LoVo (cell line): Measurements from ENCODE around the gene BNC1.
"Not testable (repeated sequence)": the region's sequence is repeated elsewhere in the genome, so short reads cannot be mapped to it uniquely, and the experiment has no call there.

ENCODE experiments used
- DNase-seq: peaks from one replicate; pipeline ENCODE4 v3.0.0-alpha.2; 2016; ENCODE audit warnings: low spot score

BNC1 gene

GRCh38 chr15:83292317-83292716 lies 7.9 kb upstream of the BNC1 start:
- no peak for DNase-seq

GRCh38 chr15:83290236-83290635 lies 5.8 kb upstream of the BNC1 start:
- DNase-seq: no peak

GRCh38 chr15:83289160-83289559 lies 4.7 kb upstream of the BNC1 start:
- DNase-seq: no peak

- DNase-seq: peak; percentile 47
These were observed 3.9 kb upstream of the BNC1 start for GRCh38 chr15:83288381-83288801.

GRCh38 chr15:83287541-83288027 lies 3.1 kb upstream of the BNC1 start:
- peak; percentile 51 for DNase-seq

- peak; percentile 37 for DNase-seq
These were observed 1.6 kb upstream of the BNC1 start for GRCh38 chr15:83285979-83286553.

- no peak for DNase-seq
These were observed 967 bp upstream of the BNC1 start for GRCh38 chr15:83285284-83285978.

GRCh38 chr15:83283813-83284558 lies 478 bp downstream of the BNC1 start:
- no peak for DNase-seq

- DNase-seq: no peak
These were observed 1.2 kb downstream of the BNC1 start for GRCh38 chr15:83283138-83283812.

- DNase-seq: no peak
These were observed 1.7 kb downstream of the BNC1 start for GRCh38 chr15:83282776-83283137.

GRCh38 chr15:83282141-83282540 lies 2.3 kb downstream of the BNC1 start:
- no peak for DNase-seq

- DNase-seq: no peak
These were observed 6.3 kb downstream of the BNC1 start for GRCh38 chr15:83278191-83278590.

GRCh38 chr15:83276661-83277060 lies 7.8 kb downstream of the BNC1 start:
- DNase-seq: no peak

- DNase-seq: no peak
These were observed 9.1 kb downstream of the BNC1 start for GRCh38 chr15:83275412-83275811.

- no peak for DNase-seq
These were observed 14.3 kb downstream of the BNC1 start for GRCh38 chr15:83270176-83270575.

- DNase-seq: no peak
These were observed 16.3 kb downstream of the BNC1 start for GRCh38 chr15:83268147-83268546.

- no peak for DNase-seq
These were observed 21.7 kb downstream of the BNC1 start for GRCh38 chr15:83262594-83263315.

- not testable (repeated sequence) for DNase-seq
These were observed 22.3 kb downstream of the BNC1 start for GRCh38 chr15:83262181-83262580.

- no peak for DNase-seq
These were observed 33.7 kb downstream of the BNC1 start for GRCh38 chr15:83250781-83251180.

GRCh38 chr15:83249030-83249343 lies 35.5 kb downstream of the BNC1 start:
- no peak for DNase-seq

- peak; percentile 68 for DNase-seq
These were observed 36.1 kb downstream of the BNC1 start for GRCh38 chr15:83248151-83249029.
